GM12878 (cell line): Measurements from ENCODE around the gene LY6G5C. TPM values are rescaled to one million over a fixed set of nuclear protein-coding genes. Genes with fewer than 3 reads are reported as not detected.

Source experiments
- E2F4 ChIP-seq: IDR thresholded peaks from 2 replicates; pipeline ENCODE4 v1.6.1; 2012; ENCODE audit warnings: low read depth, low read length, improper control_type of control experiment
- E2F8 ChIP-seq: fragments of 450-650 bp; IDR thresholded peaks from 2 replicates; pipeline ENCODE4 v1.6.1; 2018; ENCODE audit warnings: mild to moderate bottlenecking, low read depth, moderate library complexity; ENCODE audit not compliant: partially characterized antibody
- GATAD2B ChIP-seq: fragments of 450-650 bp; conservative IDR thresholded peaks from 2 replicates; pipeline ENCODE4 v1.6.1; 2017; ENCODE audit warnings: low read depth, mild to moderate bottlenecking, moderate library complexity
- HSF1 ChIP-seq: fragments of 150-350 bp; IDR thresholded peaks from 2 replicates; pipeline ENCODE4 v1.6.1; 2014; ENCODE audit warnings: mild to moderate bottlenecking, low read depth, low read length
- KAT2A ChIP-seq: conservative IDR thresholded peaks from 2 replicates; pipeline ENCODE4 v1.6.1; 2011; ENCODE audit warnings: low read depth, low read length; ENCODE audit not compliant: control insufficient read depth
- MAX ChIP-seq: IDR thresholded peaks from 2 replicates; pipeline ENCODE4 v1.6.1; 2012; ENCODE audit warnings: low read depth, low read length, improper control_type of control experiment
- NFYB ChIP-seq: IDR thresholded peaks from 2 replicates; pipeline ENCODE4 v1.6.1; 2011; ENCODE audit warnings: low read depth, mild to moderate bottlenecking, low read length, improper control_type of control experiment, moderate library complexity; ENCODE audit not compliant: insufficient read depth
- PAX5 ChIP-seq: IDR thresholded peaks from 2 replicates; pipeline ENCODE4 v1.6.1; 2011; ENCODE audit warnings: low read depth, low read length, borderline replicate concordance
- PKNOX1 ChIP-seq: fragments of 450-650 bp; IDR thresholded peaks from 2 replicates; pipeline ENCODE4 v1.6.1; 2016; ENCODE audit warnings: mild to moderate bottlenecking
- POLR2AphosphoS2 ChIP-seq: IDR thresholded peaks from 2 replicates; pipeline ENCODE4 v1.6.1; 2011; ENCODE audit warnings: low read depth, mild to moderate bottlenecking, low read length, improper control_type of control experiment, moderate library complexity
- RAD51 ChIP-seq: fragments of 450-650 bp; IDR thresholded peaks from 2 replicates; pipeline ENCODE4 v1.6.1; 2016; ENCODE audit warnings: moderate library complexity, mild to moderate bottlenecking, inconsistent platforms
- STAT1 ChIP-seq: fragments of 450-650 bp; conservative IDR thresholded peaks from 2 replicates; pipeline ENCODE4 v1.6.1; 2014; ENCODE audit warnings: antibody characterized with exemption, mild to moderate bottlenecking
- TCF3 ChIP-seq: IDR thresholded peaks from 2 replicates; pipeline ENCODE4 v1.6.1; 2012; ENCODE audit warnings: low read depth, mild to moderate bottlenecking, low read length, borderline replicate concordance; ENCODE audit not compliant: insufficient read depth
- USF2 ChIP-seq: IDR thresholded peaks from 2 replicates; pipeline ENCODE4 v1.6.1; 2011; ENCODE audit warnings: low read depth, low read length, improper control_type of control experiment, borderline replicate concordance
- WRNIP1 ChIP-seq: IDR thresholded peaks from 2 replicates; pipeline ENCODE4 v1.6.1; 2011; ENCODE audit warnings: low read depth, low read length, improper control_type of control experiment, borderline replicate concordance
- ZBTB11 ChIP-seq: fragments of 450-650 bp; formaldehyde crosslinking; IDR thresholded peaks from 2 replicates; pipeline ENCODE4 v1.5.0; 2022; ENCODE audit warnings: mild to moderate bottlenecking, missing genetic modification characterization
- ZNF274 ChIP-seq: IDR thresholded peaks from one replicate; pipeline ENCODE4 v1.8.0; 2011; ENCODE audit not compliant: insufficient read length, insufficient read depth
- polyA plus RNA-seq, 11 experiments: library from polyadenylated mRNA; depleted of rRNA in 4 of 11; unstranded in 6 of 11; stranded (reverse) in 5 of 11; fragments of >200 nt; fragmentation: Nextera tagmentation in 4 of 11; fragmentation: Illumina TruSeq in 1 of 11; extraction: Ambion mirVana in 4 of 11; extraction: Trizol in 1 of 11; gene quantifications; 1 replicate in 1 of 11; 2 replicates in 10 of 11; pipeline versions ENCODE4 v1.2.1 to v1.2.3, GENCODE V29; 2011 to 2016; ENCODE audit warnings: inconsistent platforms in 2 of 11, missing spikeins in 2 of 11, low read depth in 1 of 11
- total RNA-seq, 4 experiments: library from RNA; depleted of rRNA in 3 of 4; stranded (reverse); fragments of >200 nt in 3 of 4; fragmentation: Illumina TruSeq in 1 of 4; extraction: Trizol in 1 of 4; gene quantifications; 2 replicates each; pipeline versions ENCODE4 v1.2.1 to v1.2.3, GENCODE V29; 2013 to 2021

The LY6G5C gene
- total and polyA plus RNA-seq, 10 of the 15 experiments (the other 5 are each of a cell fraction or from before 2014, with no cell fraction given) = 0.76 to 6.1 (median 1.7) TPM

- TF ChIP-seq ZBTB11 (CRISPR knock-in tag) (no peak), RAD51 (no peak), WRNIP1 (no peak), USF2 (no peak), PAX5 (0 out of 2 replicates have a peak, but pooled peaks have one; percentile 2), E2F4 (no peak), NFYB (no peak), ZNF274 (no peak), MAX (no peak), KAT2A (no peak), HSF1 (no peak), STAT1 (no peak; the same call in 1 of the 2 replicates), GATAD2B (0 out of 2 replicates have a peak, but pooled peaks have one; percentile 35), POLR2AphosphoS2 (0 out of 2 replicates have a peak, but pooled peaks have one; percentile 28), PKNOX1 (no peak), E2F8 (peak; percentile 42), TCF3 (no peak)
Measured at GRCh38 chr6:31729979-31730630, 49.2 kb upstream of the LY6G5C start (continued).
